GM23338 (cell line): ENCODE data around the gene HGF. TPM values are rescaled to one million over a fixed set of nuclear protein-coding genes. Genes with fewer than 3 reads are reported as not detected.

Experiments used
- ATAC-seq: fragments of 200-7000 bp; cut with Tn5 transposase; 3 replicates; pipeline ENCODE4 v1.9.1; 2020
- DNase-seq: peaks from one replicate; pipeline ENCODE4 v3.0.0-alpha.2; 2015; ENCODE audit warnings: low spot score
- H2AFZ ChIP-seq: fragments of 200-600 bp; sonication (generic); 2 replicates; pipeline ENCODE4 v1.8.0; 2016; ENCODE audit warnings: antibody characterized with exemption, mild to moderate bottlenecking, moderate library complexity
- H3F3A ChIP-seq: fragments of 200-600 bp; sonication (generic); replicated peaks from 2 replicates; pipeline ENCODE4 v1.8.0; 2017; ENCODE audit warnings: antibody characterized with exemption, mixed run types, low read depth
- H3K27ac ChIP-seq: fragments of 200-600 bp; sonication (generic); 2 replicates; pipeline ENCODE4 v1.6.1; 2016; ENCODE audit warnings: low read depth
- H3K27me3 ChIP-seq: fragments of 200-600 bp; sonication (generic); 2 replicates; pipeline ENCODE4 v1.8.0; 2016; ENCODE audit warnings: mild to moderate bottlenecking, mixed run types, moderate library complexity; ENCODE audit not compliant: insufficient read depth
- H3K36me3 ChIP-seq: fragments of 200-600 bp; sonication (generic); 2 replicates; pipeline ENCODE4 v1.8.0; 2016; ENCODE audit warnings: mild to moderate bottlenecking; ENCODE audit not compliant: insufficient read depth
- H3K4me1 ChIP-seq: fragments of 200-600 bp; sonication (generic); 2 replicates; pipeline ENCODE4 v1.8.0; 2016; ENCODE audit warnings: mild to moderate bottlenecking, moderate library complexity; ENCODE audit not compliant: insufficient read depth
- H3K4me2 ChIP-seq: fragments of 200-600 bp; sonication (generic); 2 replicates; pipeline ENCODE4 v1.7.1; 2017; ENCODE audit warnings: mixed run types
- H3K4me3 ChIP-seq: fragments of 200-600 bp; sonication (generic); 2 replicates; pipeline ENCODE4 v1.6.1; 2016; ENCODE audit warnings: mixed run types
- H3K79me2 ChIP-seq: fragments of 200-600 bp; sonication (generic); replicated peaks from 2 replicates; pipeline ENCODE4 v1.8.0; 2017; ENCODE audit warnings: mild to moderate bottlenecking; ENCODE audit not compliant: insufficient read depth
- H3K9me2 ChIP-seq: fragments of 200-600 bp; sonication (generic); 2 replicates; pipeline ENCODE4 v1.8.0; 2017; ENCODE audit not compliant: insufficient read depth
- H4K20me1 ChIP-seq: fragments of 200-600 bp; sonication (generic); replicated peaks from 2 replicates; pipeline ENCODE4 v1.8.0; 2017; ENCODE audit warnings: mild to moderate bottlenecking; ENCODE audit not compliant: insufficient read depth
- H3K27ac Mint-ChIP-seq: 2 replicates; pipeline ENCODE4 v1.8.0; 2020; ENCODE audit warnings: inconsistent platforms, mild to moderate bottlenecking, moderate library complexity, mixed read lengths
- H3K27me3 Mint-ChIP-seq: 3 replicates; pipeline ENCODE4 v1.8.0; 2022; ENCODE audit warnings: low read depth, mild to moderate bottlenecking, moderate library complexity, mixed read lengths, inconsistent platforms; ENCODE audit not compliant: insufficient read depth, poor library complexity
- H3K36me3 Mint-ChIP-seq: 3 replicates; pipeline ENCODE4 v1.8.0; 2021; ENCODE audit warnings: low read depth, mild to moderate bottlenecking, inconsistent platforms, moderate library complexity, mixed read lengths
- H3K4me1 Mint-ChIP-seq: 3 replicates; pipeline ENCODE4 v1.8.0; 2020; ENCODE audit warnings: mild to moderate bottlenecking, inconsistent platforms, mixed read lengths
- H3K4me3 Mint-ChIP-seq: 3 replicates; pipeline ENCODE4 v1.8.0; 2021; ENCODE audit warnings: moderate library complexity, mild to moderate bottlenecking, inconsistent platforms, mixed read lengths
- H3K9me3 Mint-ChIP-seq: 3 replicates; pipeline ENCODE4 v1.8.0; 2020; ENCODE audit warnings: moderate library complexity, mild to moderate bottlenecking, inconsistent platforms, mixed read lengths
- CTCF ChIP-seq, 2 experiments: fragments of 200-600 bp in 1 of 2; sonication (generic) in 1 of 2; conservative IDR thresholded peaks; 2 replicates each; pipeline versions ENCODE4 v1.5.1 to v1.6.1; 2016 to 2017; ENCODE audit warnings: antibody characterized with exemption in 2 of 2, low read depth in 2 of 2, mild to moderate bottlenecking in 2 of 2, moderate library complexity in 1 of 2
- EZH2 ChIP-seq: fragments of 200-600 bp; sonication (generic); IDR thresholded peaks from one replicate; pipeline ENCODE4 v1.8.0; 2017; ENCODE audit warnings: antibody characterized with exemption, mild to moderate bottlenecking, low read depth; ENCODE audit not compliant: unreplicated experiment
- JUNB ChIP-seq: IDR thresholded peaks from one replicate; pipeline ENCODE4 v1.6.1; 2016; ENCODE audit warnings: antibody characterized with exemption; ENCODE audit not compliant: unreplicated experiment
- NANOG ChIP-seq: IDR thresholded peaks from 2 replicates; pipeline ENCODE4 v1.6.1; 2016; ENCODE audit warnings: antibody characterized with exemption, borderline replicate concordance
- STAT1 ChIP-seq: IDR thresholded peaks from one replicate; pipeline ENCODE4 v1.6.1; 2016; ENCODE audit warnings: antibody characterized with exemption; ENCODE audit not compliant: unreplicated experiment
- ZNF114 ChIP-seq: fragments of 250-450 bp; sonication (Bioruptor Pico); IDR thresholded peaks from 2 replicates; pipeline ENCODE4 v1.5.0; 2020; ENCODE audit warnings: mild to moderate bottlenecking, moderate library complexity
- ZNF462 ChIP-seq: fragments of 250-450 bp; sonication (Bioruptor Pico); IDR thresholded peaks from 2 replicates; pipeline ENCODE4 v1.5.0; 2020; ENCODE audit warnings: mild to moderate bottlenecking, moderate library complexity
- polyA plus RNA-seq: library from polyadenylated mRNA; unstranded; fragments of >200 nt; fragmentation: Nextera tagmentation; extraction: Ambion mirVana; gene quantifications from 2 replicates; pipeline ENCODE4 v1.2.1, GENCODE V29; 2016
- total RNA-seq: library from RNA; depleted of rRNA; stranded (reverse); fragments of >200 nt; shearing (Covaris generic); gene quantifications from 2 replicates; pipeline ENCODE4 v1.2.3, GENCODE V29; 2014

HGF gene
- total and polyA plus RNA-seq, 2 experiments from 2014 or later: 0.24 to 1.1 TPM

DNA sequence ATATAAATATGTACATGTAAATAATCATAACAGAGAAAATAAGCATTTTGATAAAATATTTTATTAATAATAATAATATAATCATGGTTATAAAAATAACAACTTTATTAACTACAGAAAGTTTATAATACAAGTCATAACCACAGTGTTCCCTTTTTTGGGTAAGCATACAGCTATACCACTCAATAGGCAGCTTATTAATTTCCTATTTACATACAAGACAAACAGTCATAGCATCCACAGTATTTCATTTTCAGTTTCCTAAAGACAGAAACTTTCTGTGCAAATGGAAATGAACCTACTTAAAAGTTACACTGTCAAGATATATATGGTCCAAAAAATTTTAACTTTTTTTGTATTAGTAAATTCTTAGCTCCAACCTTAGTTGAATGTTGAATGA, 70.9 kb downstream of the HGF start:
- H3K4me1 Mint-ChIP-seq: peaks cover 9% of the 10 kb centered on the region; the same call in 2 of the 3 replicates
- DNase-seq (no peak), ATAC-seq (no peak)
- no peaks in the 10 kb centered on the region for H3K9me3 Mint-ChIP-seq
- no peak overlapping the region for H3K4me3 Mint-ChIP-seq
- H3K36me3 Mint-ChIP-seq: no peaks in the 10 kb centered on the region
- H3K27ac ChIP-seq: no peak overlapping the region
- no peak overlapping the region for H3K4me2 ChIP-seq
- H4K20me1 ChIP-seq: no peaks in the 10 kb centered on the region
- no peaks in the 10 kb centered on the region for H3K79me2 ChIP-seq
- H3K9me2 ChIP-seq: no peaks in the 10 kb centered on the region
- no peaks in the 10 kb centered on the region for H3K27me3 Mint-ChIP-seq
- H3K4me1 ChIP-seq: no peaks in the 10 kb centered on the region; the same call in 1 of the 2 replicates
- no peaks in the 10 kb centered on the region for H3K36me3 ChIP-seq
- H3K27ac Mint-ChIP-seq: no peak overlapping the region
- no peaks in the 10 kb centered on the region for H3F3A ChIP-seq
- H3K27me3 ChIP-seq: no peaks in the 10 kb centered on the region
- H3K4me3 ChIP-seq: no peak overlapping the region
- TF ChIP-seq CTCF (conservative IDR thresholded peaks at IDR 0.05; ENCODE audit: low read depth in 2 of 2) (no peak), ZNF462 (no peak), NANOG (no peak), STAT1 (no peak), ZNF114 (CRISPR knock-in tag) (no peak), JUNB (no peak), EZH2 (no peak)
- H2AFZ ChIP-seq: no peak overlapping the region
